ENCODE results near the gene CD81. TPM values are rescaled to one million over a fixed set of nuclear protein-coding genes. Genes with fewer than 3 reads are reported as not detected.

The CD81 gene
- total and polyA plus RNA-seq, 10 of the 15 experiments (the other 5 are each of a cell fraction or from before 2014, with no cell fraction given), result 2.0 to 145 (median 57.2) TPM

- BruUV-seq (replicated peaks), result no TSS peak
- CTCF ChIA-PET, result no interaction called here
- H2AFZ ChIP-seq (ENCODE audit: control insufficient read depth, low read depth, low read length), result no peak overlapping the region
- intact Hi-C loops (cut with micrococcal nuclease; ENCODE audit: unreplicated experiment) (no loop called here), in situ Hi-C loops (cut with MboI) (no loop called here)
- H3K4me2 ChIP-seq (ENCODE audit: control insufficient read depth, insufficient read depth), result no peak overlapping the region
- 33% methylated on average over 9 of the region's 10 CpGs for WGBS (ENCODE audit: insufficient coverage, insufficient replicate concordance, low lambda C conversion rate, missing lambda C conversion rate)
- no peak overlapping the region for H3K9ac ChIP-seq (ENCODE audit: control insufficient read depth, insufficient read depth, low read length)
- no peaks in the 10 kb centered on the region for H3K4me1 ChIP-seq (ENCODE audit: control insufficient read depth, insufficient read depth, low read length)
- FAIRE-seq, result no peak
- no peaks in the 10 kb centered on the region for H3K27me3 ChIP-seq (replicated peaks in 1 of 2; ENCODE audit: control insufficient read depth in 2 of 2, insufficient read depth in 2 of 2, low read length in 1 of 2)
- H4K20me1 ChIP-seq (ENCODE audit: control insufficient read depth, insufficient read depth), result no peaks in the 10 kb centered on the region
- H3K4me3 ChIP-seq, result no peak overlapping the region
- H3K79me2 ChIP-seq (ENCODE audit: control insufficient read depth, insufficient read depth, low read length), result no peaks in the 10 kb centered on the region
- ATAC-seq, result no peak
- RAD21 ChIA-PET (ENCODE audit: unreplicated experiment), result no interaction called here
- H3K27ac ChIP-seq (ENCODE audit: control insufficient read depth, insufficient read depth), result no peak overlapping the region
- POLR2A ChIA-PET, result no interaction called here
- DNase-seq (ENCODE audit: low read depth, low spot score), result no peak
- no peaks in the 10 kb centered on the region; the same call in 2 of the 3 replicates for H3K9me3 ChIP-seq (replicated peaks; ENCODE audit: control insufficient read depth, insufficient read depth, low read length)
- SMC1A ChIA-PET (ENCODE audit: uncharacterized antibody, unreplicated experiment), result interaction anchor here (0.8 kb wide), 1 partner anchor 12 kb away, joined by 3 read pairs; no protein-coding TSS in a partner anchor
- H3K36me3 ChIP-seq (ENCODE audit: control insufficient read depth in 2 of 2, insufficient read depth in 2 of 2, low read length in 1 of 2), result no peaks in the 10 kb centered on the region
- TF ChIP-seq ZNF217 (IDR thresholded peaks at IDR 0.05), result no peak
- no peak for TF ChIP-seq ATF2 (IDR thresholded peaks at IDR 0.05; ENCODE audit: low read length)
- TF ChIP-seq, protein P1, sequence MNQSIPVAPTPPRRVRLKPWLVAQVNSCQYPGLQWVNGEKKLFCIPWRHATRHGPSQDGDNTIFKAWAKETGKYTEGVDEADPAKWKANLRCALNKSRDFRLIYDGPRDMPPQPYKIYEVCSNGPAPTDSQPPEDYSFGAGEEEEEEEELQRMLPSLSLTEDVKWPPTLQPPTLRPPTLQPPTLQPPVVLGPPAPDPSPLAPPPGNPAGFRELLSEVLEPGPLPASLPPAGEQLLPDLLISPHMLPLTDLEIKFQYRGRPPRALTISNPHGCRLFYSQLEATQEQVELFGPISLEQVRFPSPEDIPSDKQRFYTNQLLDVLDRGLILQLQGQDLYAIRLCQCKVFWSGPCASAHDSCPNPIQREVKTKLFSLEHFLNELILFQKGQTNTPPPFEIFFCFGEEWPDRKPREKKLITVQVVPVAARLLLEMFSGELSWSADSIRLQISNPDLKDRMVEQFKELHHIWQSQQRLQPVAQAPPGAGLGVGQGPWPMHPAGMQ (IDR thresholded peaks at IDR 0.05; ENCODE audit: borderline replicate concordance), result no peak
- TF ChIP-seq CREM (IDR thresholded peaks at IDR 0.05; ENCODE audit: low read depth), result no peak
- TF ChIP-seq, protein P2, sequence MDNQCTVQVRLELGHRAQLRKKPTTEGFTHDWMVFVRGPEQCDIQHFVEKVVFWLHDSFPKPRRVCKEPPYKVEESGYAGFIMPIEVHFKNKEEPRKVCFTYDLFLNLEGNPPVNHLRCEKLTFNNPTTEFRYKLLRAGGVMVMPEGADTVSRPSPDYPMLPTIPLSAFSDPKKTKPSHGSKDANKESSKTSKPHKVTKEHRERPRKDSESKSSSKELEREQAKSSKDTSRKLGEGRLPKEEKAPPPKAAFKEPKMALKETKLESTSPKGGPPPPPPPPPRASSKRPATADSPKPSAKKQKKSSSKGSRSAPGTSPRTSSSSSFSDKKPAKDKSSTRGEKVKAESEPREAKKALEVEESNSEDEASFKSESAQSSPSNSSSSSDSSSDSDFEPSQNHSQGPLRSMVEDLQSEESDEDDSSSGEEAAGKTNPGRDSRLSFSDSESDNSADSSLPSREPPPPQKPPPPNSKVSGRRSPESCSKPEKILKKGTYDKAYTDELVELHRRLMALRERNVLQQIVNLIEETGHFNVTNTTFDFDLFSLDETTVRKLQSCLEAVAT (IDR thresholded peaks at IDR 0.05), result no peak
- TF ChIP-seq JUND (IDR thresholded peaks at IDR 0.05; ENCODE audit: low read depth, low read length), result no peak
- TF ChIP-seq EZH2 (IDR thresholded peaks at IDR 0.05; ENCODE audit: borderline replicate concordance, control insufficient read depth, low read depth, low read length), result no peak
- TF ChIP-seq SIX5 (IDR thresholded peaks at IDR 0.05; ENCODE audit: low read depth, low read length, severe bottlenecking), result no peak
- TF ChIP-seq, protein P3, sequence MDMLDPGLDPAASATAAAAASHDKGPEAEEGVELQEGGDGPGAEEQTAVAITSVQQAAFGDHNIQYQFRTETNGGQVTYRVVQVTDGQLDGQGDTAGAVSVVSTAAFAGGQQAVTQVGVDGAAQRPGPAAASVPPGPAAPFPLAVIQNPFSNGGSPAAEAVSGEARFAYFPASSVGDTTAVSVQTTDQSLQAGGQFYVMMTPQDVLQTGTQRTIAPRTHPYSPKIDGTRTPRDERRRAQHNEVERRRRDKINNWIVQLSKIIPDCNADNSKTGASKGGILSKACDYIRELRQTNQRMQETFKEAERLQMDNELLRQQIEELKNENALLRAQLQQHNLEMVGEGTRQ (IDR thresholded peaks at IDR 0.05; ENCODE audit: borderline replicate concordance, low read depth, low read length), result no peak
- TF ChIP-seq ZZZ3 (IDR thresholded peaks at IDR 0.05; ENCODE audit: control insufficient read depth, insufficient read length, low read depth), result no peak
- TF ChIP-seq BACH1 (IDR thresholded peaks at IDR 0.05; ENCODE audit: borderline replicate concordance), result no peak
- no peak for TF ChIP-seq SMAD5 (IDR thresholded peaks at IDR 0.05; ENCODE audit: low read depth)
- TF ChIP-seq, protein P4, sequence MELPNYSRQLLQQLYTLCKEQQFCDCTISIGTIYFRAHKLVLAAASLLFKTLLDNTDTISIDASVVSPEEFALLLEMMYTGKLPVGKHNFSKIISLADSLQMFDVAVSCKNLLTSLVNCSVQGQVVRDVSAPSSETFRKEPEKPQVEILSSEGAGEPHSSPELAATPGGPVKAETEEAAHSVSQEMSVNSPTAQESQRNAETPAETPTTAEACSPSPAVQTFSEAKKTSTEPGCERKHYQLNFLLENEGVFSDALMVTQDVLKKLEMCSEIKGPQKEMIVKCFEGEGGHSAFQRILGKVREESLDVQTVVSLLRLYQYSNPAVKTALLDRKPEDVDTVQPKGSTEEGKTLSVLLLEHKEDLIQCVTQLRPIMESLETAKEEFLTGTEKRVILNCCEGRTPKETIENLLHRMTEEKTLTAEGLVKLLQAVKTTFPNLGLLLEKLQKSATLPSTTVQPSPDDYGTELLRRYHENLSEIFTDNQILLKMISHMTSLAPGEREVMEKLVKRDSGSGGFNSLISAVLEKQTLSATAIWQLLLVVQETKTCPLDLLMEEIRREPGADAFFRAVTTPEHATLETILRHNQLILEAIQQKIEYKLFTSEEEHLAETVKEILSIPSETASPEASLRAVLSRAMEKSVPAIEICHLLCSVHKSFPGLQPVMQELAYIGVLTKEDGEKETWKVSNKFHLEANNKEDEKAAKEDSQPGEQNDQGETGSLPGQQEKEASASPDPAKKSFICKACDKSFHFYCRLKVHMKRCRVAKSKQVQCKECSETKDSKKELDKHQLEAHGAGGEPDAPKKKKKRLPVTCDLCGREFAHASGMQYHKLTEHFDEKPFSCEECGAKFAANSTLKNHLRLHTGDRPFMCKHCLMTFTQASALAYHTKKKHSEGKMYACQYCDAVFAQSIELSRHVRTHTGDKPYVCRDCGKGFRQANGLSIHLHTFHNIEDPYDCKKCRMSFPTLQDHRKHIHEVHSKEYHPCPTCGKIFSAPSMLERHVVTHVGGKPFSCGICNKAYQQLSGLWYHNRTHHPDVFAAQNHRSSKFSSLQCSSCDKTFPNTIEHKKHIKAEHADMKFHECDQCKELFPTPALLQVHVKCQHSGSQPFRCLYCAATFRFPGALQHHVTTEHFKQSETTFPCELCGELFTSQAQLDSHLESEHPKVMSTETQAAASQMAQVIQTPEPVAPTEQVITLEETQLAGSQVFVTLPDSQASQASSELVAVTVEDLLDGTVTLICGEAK (IDR thresholded peaks at IDR 0.05; ENCODE audit: borderline replicate concordance), result no peak
Observed at GRCh38 chr11:2436013-2436520, 59.0 kb downstream of the CD81 start.

Data from GM12878 (cell line).